GM12878 (cell line): ENCODE measurements around the gene SLC39A7. TPM values are rescaled to one million over a fixed set of nuclear protein-coding genes. Genes with fewer than 3 reads are reported as not detected.

ENCODE experiments used
- ATAC-seq: fragments of 200-7000 bp; cut with Tn5 transposase; 3 replicates; pipeline ENCODE4 v1.9.1; 2020; ENCODE audit warnings: mild to moderate bottlenecking, moderate library complexity
- BruUV-seq: library from RNA; stranded (reverse); fragments of 400-500 nt; replicated peaks from 2 replicates; lab custom pipeline; 2021; lab: Mats Ljungman, UMichigan
- CTCF ChIA-PET: fragments of 300-600 bp; sonication (Branson Sonifier 250); formaldehyde crosslinking; extraction: SDS; loops from one replicate; lab custom pipeline; 2021; ENCODE audit warnings: inconsistent platforms; lab: Yijun Ruan, JAX
- POLR2A ChIA-PET: fragments of 350-600 bp; formaldehyde crosslinking; extraction: SDS; loops from one replicate; lab custom pipeline; 2021; ENCODE audit warnings: inconsistent platforms; lab: Charles Lee
- RAD21 ChIA-PET: fragments of 300-600 bp; sonication (Branson Sonifier 250); formaldehyde crosslinking; loops from one replicate; lab custom pipeline; 2023; ENCODE audit warnings: antibody characterized with exemption; ENCODE audit not compliant: unreplicated experiment; lab: Charles Lee
- SMC1A ChIA-PET: fragments of 300-600 bp; sonication (Branson Sonifier 250); formaldehyde crosslinking; loops from one replicate; lab custom pipeline; 2023; ENCODE audit not compliant: unreplicated experiment, uncharacterized antibody; lab: Charles Lee
- DNase-seq: peaks from one replicate; pipeline ENCODE4 v3.0.0-alpha.2; 2011; ENCODE audit warnings: low read depth, low spot score
- FAIRE-seq: peaks from 3 replicates; lab custom pipeline; 2011; peaks lifted over from hg19 to GRCh38; lab: Jason Lieb, UNC
- H2AFZ ChIP-seq: 2 replicates; pipeline ENCODE4 v1.6.0; 2011; ENCODE audit warnings: low read depth, low read length, control low read depth; ENCODE audit not compliant: control insufficient read depth
- H3K27ac ChIP-seq: 2 replicates; pipeline ENCODE4 v1.5.1; 2011; ENCODE audit warnings: control low read depth; ENCODE audit not compliant: control insufficient read depth, insufficient read depth
- H3K27me3 ChIP-seq, 2 experiments: replicated peaks in 1 of 2; 2 replicates each; pipeline versions ENCODE4 v1.6.0 to v1.6.1; 2011; ENCODE audit warnings: low read length in 1 of 2; ENCODE audit not compliant: control insufficient read depth in 2 of 2, insufficient read depth in 2 of 2
- H3K36me3 ChIP-seq, 2 experiments: 2 replicates each; pipeline ENCODE4 v1.5.1; 2011; ENCODE audit warnings: low read length in 1 of 2; ENCODE audit not compliant: control insufficient read depth in 2 of 2, insufficient read depth in 2 of 2
- H3K4me1 ChIP-seq: 2 replicates; pipeline ENCODE4 v1.6.1; 2011; ENCODE audit warnings: mild to moderate bottlenecking, low read length, moderate library complexity, mixed read lengths; ENCODE audit not compliant: control insufficient read depth, insufficient read depth
- H3K4me2 ChIP-seq: 2 replicates; pipeline ENCODE4 v1.6.0; 2011; ENCODE audit warnings: control low read depth; ENCODE audit not compliant: control insufficient read depth, insufficient read depth
- H3K4me3 ChIP-seq: fragments of 200-600 bp; sonication (generic); 2 replicates; pipeline ENCODE4 v1.5.1; 2016
- H3K79me2 ChIP-seq: 2 replicates; pipeline ENCODE4 v1.6.0; 2011; ENCODE audit warnings: low read length; ENCODE audit not compliant: control insufficient read depth, insufficient read depth
- H3K9ac ChIP-seq: 2 replicates; pipeline ENCODE4 v1.8.0; 2011; ENCODE audit warnings: low read length, control low read depth, mixed read lengths; ENCODE audit not compliant: control insufficient read depth, insufficient read depth
- H3K9me3 ChIP-seq: replicated peaks from 3 replicates; pipeline ENCODE4 v1.5.1; 2011; ENCODE audit warnings: mild to moderate bottlenecking, low read length; ENCODE audit not compliant: control insufficient read depth, insufficient read depth
- H4K20me1 ChIP-seq: 2 replicates; pipeline ENCODE4 v1.6.0; 2011; ENCODE audit not compliant: control insufficient read depth, insufficient read depth
- BCL11A ChIP-seq: IDR thresholded peaks from 2 replicates; pipeline ENCODE4 v1.6.1; 2011; ENCODE audit warnings: low read depth, low read length
- ETV6 ChIP-seq, 2 experiments: fragments of 450-650 bp in 1 of 2; IDR thresholded peaks in 1 of 2; conservative IDR thresholded peaks in 1 of 2; 2 replicates each; pipeline ENCODE4 v1.6.1; 2014; ENCODE audit warnings: antibody characterized with exemption in 1 of 2, borderline replicate concordance in 1 of 2, low read depth in 1 of 2, mild to moderate bottlenecking in 1 of 2, moderate library complexity in 1 of 2
- KLF5 ChIP-seq: fragments of 450-650 bp; IDR thresholded peaks from 2 replicates; pipeline ENCODE4 v1.6.1; 2014; ENCODE audit warnings: mild to moderate bottlenecking; ENCODE audit not compliant: partially characterized antibody
- LARP7 ChIP-seq: fragments of 450-650 bp; IDR thresholded peaks from 2 replicates; pipeline ENCODE4 v1.6.1; 2017; ENCODE audit warnings: mild to moderate bottlenecking
- NFIC ChIP-seq: IDR thresholded peaks from 2 replicates; pipeline ENCODE4 v1.6.1; 2012; ENCODE audit warnings: low read depth, mild to moderate bottlenecking, inconsistent platforms, low read length, moderate library complexity
- SMAD5 ChIP-seq: IDR thresholded peaks from 2 replicates; pipeline ENCODE4 v1.6.1; 2016; ENCODE audit warnings: antibody characterized with exemption, low read depth
- TARDBP ChIP-seq: IDR thresholded peaks from 2 replicates; pipeline ENCODE4 v1.6.1; 2016; ENCODE audit warnings: borderline replicate concordance
- YBX1 ChIP-seq: fragments of 450-650 bp; IDR thresholded peaks from 2 replicates; pipeline ENCODE4 v1.6.1; 2016; ENCODE audit warnings: antibody characterized with exemption
- ZNF24 ChIP-seq: fragments of 450-650 bp; IDR thresholded peaks from 2 replicates; pipeline ENCODE4 v1.6.1; 2017; ENCODE audit warnings: antibody characterized with exemption, mild to moderate bottlenecking
- ZNF687 ChIP-seq: fragments of 450-650 bp; IDR thresholded peaks from 2 replicates; pipeline ENCODE4 v1.6.1; 2017; ENCODE audit warnings: mild to moderate bottlenecking, moderate library complexity
- whole genome bisulfite sequencing: methylation state at CpG from one replicate; pipeline ENCODE4 v1.1.6; 2016; ENCODE audit warnings: low lambda C conversion rate; ENCODE audit not compliant: insufficient replicate concordance, insufficient coverage; ENCODE audit errors: missing lambda C conversion rate; 5-methylcytosine and 5-hydroxymethylcytosine counted together
- in situ Hi-C: fragments of 300-500 bp; cut with MboI; formaldehyde crosslinking; loops from 9 replicates; pipeline ENCODE4 v1.14.3; 2018; ENCODE audit warnings: mixed read lengths
- intact Hi-C: fragments of 100-400 bp; cut with micrococcal nuclease; formaldehyde crosslinking; loops from one replicate; pipeline ENCODE4 v1.14.2; 2022; ENCODE audit not compliant: unreplicated experiment
- polyA plus RNA-seq, 11 experiments: library from polyadenylated mRNA; depleted of rRNA in 4 of 11; unstranded in 6 of 11; stranded (reverse) in 5 of 11; fragments of >200 nt; fragmentation: Nextera tagmentation in 4 of 11; fragmentation: Illumina TruSeq in 1 of 11; extraction: Ambion mirVana in 4 of 11; extraction: Trizol in 1 of 11; gene quantifications; 1 replicate in 1 of 11; 2 replicates in 10 of 11; pipeline versions ENCODE4 v1.2.1 to v1.2.3, GENCODE V29; 2011 to 2016; ENCODE audit warnings: inconsistent platforms in 2 of 11, missing spikeins in 2 of 11, low read depth in 1 of 11
- total RNA-seq, 4 experiments: library from RNA; depleted of rRNA in 3 of 4; stranded (reverse); fragments of >200 nt in 3 of 4; fragmentation: Illumina TruSeq in 1 of 4; extraction: Trizol in 1 of 4; gene quantifications; 2 replicates each; pipeline versions ENCODE4 v1.2.1 to v1.2.3, GENCODE V29; 2013 to 2021

SLC39A7 gene
- total and polyA plus RNA-seq, 10 of the 15 experiments (the other 5 are each of a cell fraction or from before 2014, with no cell fraction given) = 7.3 to 63.1 (median 40.6) TPM

- no peak overlapping the region for H2AFZ ChIP-seq
- H3K4me1 ChIP-seq = peaks cover 29% of the 10 kb centered on the region
- POLR2A ChIA-PET = interaction anchor here (0.7 kb wide), 1 partner anchor 59 kb away, joined by 4 read pairs; no protein-coding TSS in a partner anchor
- intact Hi-C loops = loop anchor here (10.0 kb wide), 1 partner anchor 371 kb away; no protein-coding TSS in a partner anchor
- TF ChIP-seq SMAD5 = no peak
- TF ChIP-seq ETV6 (conservative IDR thresholded peaks at IDR 0.05 in 1 of 2, IDR thresholded peaks at IDR 0.05 in 1 of 2; ENCODE audit: borderline replicate concordance in 1 of 2, low read depth in 1 of 2) = no peak
- TF ChIP-seq YBX1 = no peak
- TF ChIP-seq KLF5 = no peak
- no peak for TF ChIP-seq LARP7
- no peak for TF ChIP-seq TARDBP
- no peak for TF ChIP-seq BCL11A
- TF ChIP-seq ZNF24 = no peak
- no peak for TF ChIP-seq NFIC
- TF ChIP-seq ZNF687 = no peak
- peaks cover 8 to 15% of the 10 kb centered on the region in 2 experiments for H3K36me3 ChIP-seq
- no peaks in the 10 kb centered on the region for H3K27me3 ChIP-seq
- WGBS = 70% methylated on average over 7 of the region's 7 CpGs
- no peaks in the 10 kb centered on the region for H3K9me3 ChIP-seq
- no peak overlapping the region for H3K4me3 ChIP-seq
- in situ Hi-C loops = no loop called here
- DNase-seq (no peak), ATAC-seq (no peak), FAIRE-seq (no peak)
- no peak overlapping the region for H3K27ac ChIP-seq
- peak overlapping the region; percentile 66; the same call in 1 of the 2 replicates for H3K4me2 ChIP-seq
- CTCF ChIA-PET = no interaction called here
- H3K79me2 ChIP-seq = peaks cover 33% of the 10 kb centered on the region
- SMC1A ChIA-PET = interaction anchor here (0.7 kb wide), 1 partner anchor 68 kb away, joined by 4 read pairs; the partner anchor contains the start of gene VPS52
- H4K20me1 ChIP-seq = no peaks in the 10 kb centered on the region
- BruUV-seq = no TSS peak
- RAD21 ChIA-PET = interaction anchor here (2.9 kb wide), 1 partner anchor 45 kb away, joined by 25 read pairs; no protein-coding TSS in a partner anchor
- H3K9ac ChIP-seq = no peak overlapping the region
Measured at GRCh38 chr6:33203443-33204164, 2.9 kb downstream of the SLC39A7 start.
